Liver (tissue), 9 donors: ENCODE measurements around the gene PCDHGB4. TPM values are rescaled to one million over a fixed set of nuclear protein-coding genes. Genes with fewer than 3 reads are reported as not detected.

Experiments used
- DNase-seq: peaks from one replicate; pipeline ENCODE4 v3.0.0-alpha.2; 2017; ENCODE audit warnings: low spot score
- H3K27ac ChIP-seq, 2 donors: one replicate each; pipeline ENCODE4 v1.7.0; 2013; ENCODE audit warnings: inconsistent platforms in 2 of 2, low read length in 2 of 2, control low read depth in 1 of 2, low read depth in 1 of 2, mild to moderate bottlenecking in 1 of 2
- H3K27me3 ChIP-seq, 4 donors: one replicate each; pipeline versions ENCODE4 v1.6.1 to v1.7.0; 2013; ENCODE audit warnings: low read length in 3 of 4, inconsistent platforms in 1 of 4, mild to moderate bottlenecking in 1 of 4, moderate library complexity in 1 of 4; ENCODE audit not compliant: control insufficient read depth in 4 of 4, insufficient read depth in 4 of 4
- H3K36me3 ChIP-seq, 4 donors: one replicate each; pipeline versions ENCODE4 v1.6.1 to v1.7.0; 2013; ENCODE audit warnings: low read length in 3 of 4, mild to moderate bottlenecking in 3 of 4, low read depth in 1 of 4, moderate library complexity in 1 of 4; ENCODE audit not compliant: control insufficient read depth in 4 of 4, insufficient read depth in 3 of 4
- H3K4me1 ChIP-seq, 4 donors: one replicate each; pipeline versions ENCODE4 v1.6.1 to v1.7.0; 2013; ENCODE audit warnings: low read length in 3 of 4, mild to moderate bottlenecking in 3 of 4, moderate library complexity in 1 of 4; ENCODE audit not compliant: control insufficient read depth in 4 of 4, insufficient read depth in 4 of 4
- H3K4me3 ChIP-seq, 3 donors: one replicate each; pipeline versions ENCODE4 v1.6.1 to v1.7.0; 2013; ENCODE audit warnings: low read length in 3 of 3, control low read depth in 1 of 3, low read depth in 1 of 3, mild to moderate bottlenecking in 1 of 3
- H3K9ac ChIP-seq, 2 donors: one replicate each; pipeline ENCODE4 v1.7.0; 2013; ENCODE audit warnings: low read length in 2 of 2, mild to moderate bottlenecking in 2 of 2, moderate library complexity in 2 of 2, control low read depth in 1 of 2, low read depth in 1 of 2
- H3K9me3 ChIP-seq, 4 donors: one replicate each; pipeline versions ENCODE4 v1.6.1 to v1.7.0; 2013; ENCODE audit warnings: low read length in 3 of 4; ENCODE audit not compliant: control insufficient read depth in 4 of 4
- JUND ChIP-seq, 2 donors: IDR thresholded peaks; 2 replicates each; pipeline ENCODE4 v1.6.1; 2016; ENCODE audit warnings: antibody characterized with exemption in 2 of 2
- SP1 ChIP-seq: IDR thresholded peaks from 2 replicates; pipeline ENCODE4 v1.6.1; 2018; ENCODE audit warnings: antibody characterized with exemption, mild to moderate bottlenecking
- WGBS: extraction: QIAGEN DNeasy Blood & Tissue Kit; methylation state at CpG from one replicate; pipeline ENCODE4 v1.1.7; 2013; 5-methylcytosine and 5-hydroxymethylcytosine counted together
- polyA plus RNA-seq, 2 donors: library from polyadenylated mRNA; stranded (reverse) in 1 of 2; unstranded in 1 of 2; fragments of 200-250 nt in 1 of 2; fragments of >200 nt in 1 of 2; fragmentation: Nextera tagmentation in 1 of 2; extraction: Ambion mirVana in 1 of 2; gene quantifications; one replicate each; pipeline versions ENCODE4 v1.2.1 to v1.2.3, GENCODE V29; 2013 to 2015
- total RNA-seq, 2 donors: library from RNA; depleted of rRNA; stranded (reverse); fragments of >200 nt; gene quantifications; one replicate each; pipeline ENCODE4 v1.2.3, GENCODE V29; 2014
- donor health status: healthy.
- donor health status: healthy.
- donor health status: healthy.
- donor health status: healthy.
- donor health status: healthy.

The PCDHGB4 gene
- total and polyA plus RNA-seq, 4 donors: 0.76 to 2.8 (median 1.6) TPM

GRCh38 chr5:141439411-141440141 lies 52.1 kb downstream of the PCDHGB4 start:
- 67% methylated on average over 10 of the region's 10 CpGs for WGBS
- Histone ChIP-seq H3K4me1 (no peaks in the 10 kb centered on the region), H3K9me3 (peaks cover 8 to 35% (median 13%) of the 10 kb centered on the region in 4 donors), H3K27me3 (no peaks in the 10 kb centered on the region), H3K4me3 (peak overlapping the region in 1 of 3 donors; percentile 16), H3K36me3 (no peaks in the 10 kb centered on the region), H3K27ac (no peak overlapping the region), H3K9ac (no peak overlapping the region)
- DNase-seq: no peak
- no peak for TF ChIP-seq JUND (IDR thresholded peaks at IDR 0.05)
- TF ChIP-seq SP1: no peak

Other genes with a start within 250 kb of the PCDHGB4 start
Only the 30 nearest of the 37 such genes appear.
- under 1 TPM; 0.09 to 0.25 TPM for gene PCDHB9, start 200.5 kb upstream of the PCDHGB4 start, total RNA-seq
- gene PCDHB9, start 200.5 kb upstream of the PCDHGB4 start, polyA plus RNA-seq: under 1 TPM; 0.03 to 0.07 TPM
- under 1 TPM; 0.14 to 0.17 TPM for gene PCDHB10, start 195.3 kb upstream of the PCDHGB4 start, total RNA-seq
- gene PCDHB10, start 195.3 kb upstream of the PCDHGB4 start, polyA plus RNA-seq: under 1 TPM; 0.07 TPM
- gene PCDHB11, start 188.1 kb upstream of the PCDHGB4 start, total RNA-seq: under 1 TPM; 0.23 to 0.33 TPM
- under 1 TPM; 0.08 to 0.09 TPM for gene PCDHB11, start 188.1 kb upstream of the PCDHGB4 start, polyA plus RNA-seq
- under 1 TPM; 0.28 to 0.33 TPM for gene PCDHB12, start 179.0 kb upstream of the PCDHGB4 start, total RNA-seq
- gene PCDHB12, start 179.0 kb upstream of the PCDHGB4 start, polyA plus RNA-seq: under 1 TPM; 0.06 to 0.12 TPM
- gene PCDHB13, start 173.8 kb upstream of the PCDHGB4 start, total RNA-seq: under 1 TPM; 0.19 to 0.42 TPM
- under 1 TPM; 0.11 to 0.17 TPM for gene PCDHB13, start 173.8 kb upstream of the PCDHGB4 start, polyA plus RNA-seq
- gene PCDHB14, start 164.4 kb upstream of the PCDHGB4 start, total RNA-seq: under 1 TPM; 0.42 to 0.47 TPM
- under 1 TPM; 0.10 to 0.23 TPM for gene PCDHB14, start 164.4 kb upstream of the PCDHGB4 start, polyA plus RNA-seq
- gene PCDHB15, start 142.3 kb upstream of the PCDHGB4 start, total RNA-seq: under 1 TPM; 0.28 to 0.59 TPM
- under 1 TPM; 0.21 to 0.52 TPM for gene PCDHB15, start 142.3 kb upstream of the PCDHGB4 start, polyA plus RNA-seq
- under 1 TPM; 0.19 to 0.42 TPM for gene SLC25A2, start 83.6 kb upstream of the PCDHGB4 start, total RNA-seq
- gene SLC25A2, start 83.6 kb upstream of the PCDHGB4 start, polyA plus RNA-seq: not detected
- 10 to 100 TPM; 25.7 to 36.3 TPM for gene TAF7, start 66.9 kb upstream of the PCDHGB4 start, total RNA-seq
- gene TAF7, start 66.9 kb upstream of the PCDHGB4 start, polyA plus RNA-seq: 10 to 100 TPM; 23.5 to 30.8 TPM
- gene PCDHGA1, start 57.2 kb upstream of the PCDHGB4 start, total RNA-seq: under 1 TPM; 0.05 to 0.08 TPM
- under 1 TPM in 1 of 2 donors, not detected in 1; 0.05 TPM for gene PCDHGA1, start 57.2 kb upstream of the PCDHGB4 start, polyA plus RNA-seq
- gene PCDHGA2, start 48.9 kb upstream of the PCDHGB4 start, total RNA-seq: under 1 TPM; 0.23 to 0.42 TPM
- gene PCDHGA2, start 48.9 kb upstream of the PCDHGB4 start, polyA plus RNA-seq: under 1 TPM; 0.26 to 0.46 TPM
- gene PCDHGA3, start 43.9 kb upstream of the PCDHGB4 start, total RNA-seq: under 1 TPM; 0.09 to 0.59 TPM
- under 1 TPM; 0.25 to 0.32 TPM for gene PCDHGA3, start 43.9 kb upstream of the PCDHGB4 start, polyA plus RNA-seq
- gene PCDHGB1, start 37.6 kb upstream of the PCDHGB4 start, total RNA-seq: under 1 TPM; 0.14 to 0.75 TPM
- under 1 TPM; 0.10 to 0.11 TPM for gene PCDHGB1, start 37.6 kb upstream of the PCDHGB4 start, polyA plus RNA-seq
- under 1 TPM; 0.23 to 0.92 TPM for gene PCDHGA4, start 32.7 kb upstream of the PCDHGB4 start, total RNA-seq
- gene PCDHGA4, start 32.7 kb upstream of the PCDHGB4 start, polyA plus RNA-seq: under 1 TPM; 0.15 to 0.21 TPM
- 1 to 10 TPM in 1 of 2 donors, under 1 TPM in 1; 0.47 to 1.0 TPM for gene PCDHGB2, start 27.7 kb upstream of the PCDHGB4 start, total RNA-seq
- gene PCDHGB2, start 27.7 kb upstream of the PCDHGB4 start, polyA plus RNA-seq: under 1 TPM in 1 of 2 donors, not detected in 1; 0.28 TPM
- gene PCDHGA5, start 23.5 kb upstream of the PCDHGB4 start, total RNA-seq: under 1 TPM; 0.09 to 0.50 TPM
- gene PCDHGA5, start 23.5 kb upstream of the PCDHGB4 start, polyA plus RNA-seq: under 1 TPM; 0.04 to 0.08 TPM
- 1 to 10 TPM in 1 of 2 donors, under 1 TPM in 1; 0.37 to 1.2 TPM for gene PCDHGB3, start 17.5 kb upstream of the PCDHGB4 start, total RNA-seq
- gene PCDHGB3, start 17.5 kb upstream of the PCDHGB4 start, polyA plus RNA-seq: under 1 TPM in 1 of 2 donors, not detected in 1; 0.07 TPM
- gene PCDHGA6, start 13.8 kb upstream of the PCDHGB4 start, total RNA-seq: under 1 TPM; 0.37 to 0.67 TPM
- under 1 TPM; 0.08 to 0.18 TPM for gene PCDHGA6, start 13.8 kb upstream of the PCDHGB4 start, polyA plus RNA-seq
- gene PCDHGA7, start 5.0 kb upstream of the PCDHGB4 start, total RNA-seq: under 1 TPM; 0.19 to 0.67 TPM
- under 1 TPM; 0.21 TPM for gene PCDHGA7, start 5.0 kb upstream of the PCDHGB4 start, polyA plus RNA-seq
- under 1 TPM; 0.14 to 0.75 TPM for gene PCDHGA8, start 4.9 kb downstream of the PCDHGB4 start, total RNA-seq
- gene PCDHGA8, start 4.9 kb downstream of the PCDHGB4 start, polyA plus RNA-seq: under 1 TPM; 0.02 to 0.13 TPM
- gene PCDHGB5, start 10.2 kb downstream of the PCDHGB4 start, total RNA-seq: 1 to 10 TPM; 2.5 to 3.8 TPM
- 1 to 10 TPM in 1 of 2 donors, under 1 TPM in 1; 0.76 to 2.0 TPM for gene PCDHGB5, start 10.2 kb downstream of the PCDHGB4 start, polyA plus RNA-seq
- gene PCDHGA9, start 15.1 kb downstream of the PCDHGB4 start, total RNA-seq: 1 to 10 TPM in 1 of 2 donors, under 1 TPM in 1; 0.51 to 2.8 TPM
- gene PCDHGA9, start 15.1 kb downstream of the PCDHGB4 start, polyA plus RNA-seq: under 1 TPM; 0.11 to 0.63 TPM
- gene PCDHGB6, start 20.3 kb downstream of the PCDHGB4 start, total RNA-seq: 1 to 10 TPM; 1.4 to 2.8 TPM
- 1 to 10 TPM in 1 of 2 donors, under 1 TPM in 1; 0.53 to 1.8 TPM for gene PCDHGB6, start 20.3 kb downstream of the PCDHGB4 start, polyA plus RNA-seq
- 1 to 10 TPM; 2.0 to 3.9 TPM for gene PCDHGA10, start 25.3 kb downstream of the PCDHGB4 start, total RNA-seq
- 1 to 10 TPM; 1.2 to 1.3 TPM for gene PCDHGA10, start 25.3 kb downstream of the PCDHGB4 start, polyA plus RNA-seq
- gene PCDHGB7, start 30.0 kb downstream of the PCDHGB4 start, total RNA-seq: 1 to 10 TPM; 1.6 to 3.1 TPM
- gene PCDHGB7, start 30.0 kb downstream of the PCDHGB4 start, polyA plus RNA-seq: under 1 TPM; 0.74 to 0.78 TPM
- gene PCDHGA11, start 33.4 kb downstream of the PCDHGB4 start, total RNA-seq: 1 to 10 TPM in 1 of 2 donors, under 1 TPM in 1; 0.75 to 2.5 TPM
- under 1 TPM; 0.22 to 0.25 TPM for gene PCDHGA11, start 33.4 kb downstream of the PCDHGB4 start, polyA plus RNA-seq
- gene PCDHGA12, start 42.8 kb downstream of the PCDHGB4 start, total RNA-seq: 1 to 10 TPM in 1 of 2 donors, under 1 TPM in 1; 0.37 to 1.9 TPM
- gene PCDHGA12, start 42.8 kb downstream of the PCDHGB4 start, polyA plus RNA-seq: under 1 TPM; 0.39 to 0.74 TPM
- gene PCDHGC3, start 88.3 kb downstream of the PCDHGB4 start, total RNA-seq: 1 to 10 TPM; 3.7 to 5.7 TPM
- 10 to 100 TPM in 1 of 2 donors, 1 to 10 TPM in 1; 6.8 to 11.0 TPM for gene PCDHGC3, start 88.3 kb downstream of the PCDHGB4 start, polyA plus RNA-seq
- 1 to 10 TPM in 1 of 2 donors, under 1 TPM in 1; 0.33 to 1.4 TPM for gene PCDHGC4, start 97.3 kb downstream of the PCDHGB4 start, total RNA-seq
- gene PCDHGC4, start 97.3 kb downstream of the PCDHGB4 start, polyA plus RNA-seq: not detected
- 1 to 10 TPM in 1 of 2 donors, under 1 TPM in 1; 0.19 to 1.1 TPM for gene PCDHGC5, start 101.4 kb downstream of the PCDHGB4 start, total RNA-seq
- gene PCDHGC5, start 101.4 kb downstream of the PCDHGB4 start, polyA plus RNA-seq: under 1 TPM in 1 of 2 donors, not detected in 1; 0.02 TPM